Measurements from ENCODE around the gene TSPAN15.
"Not testable (repeated sequence)": the region's sequence is repeated elsewhere in the genome, so short reads cannot be mapped to it uniquely, and the experiment has no call there.

TSPAN15 gene

DNA sequence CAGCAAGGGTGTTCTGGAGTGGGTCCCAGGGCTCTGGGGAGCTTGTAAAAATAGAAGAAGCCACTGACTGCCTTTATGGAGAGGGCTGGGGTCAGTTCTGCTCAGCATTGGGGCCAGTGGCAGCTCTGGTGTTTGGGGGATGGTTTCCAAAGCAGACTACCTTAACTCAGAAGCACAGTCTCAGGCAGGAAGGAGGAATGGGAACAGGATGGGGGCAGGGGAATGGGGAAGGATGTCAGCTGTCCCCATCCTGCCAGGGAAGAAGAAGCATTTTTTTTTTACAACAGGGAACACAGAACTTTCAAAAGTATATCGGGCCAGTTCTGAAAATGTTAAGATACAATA lies 28.8 kb downstream of the TSPAN15 start:
- TF ChIP-seq, protein P1, sequence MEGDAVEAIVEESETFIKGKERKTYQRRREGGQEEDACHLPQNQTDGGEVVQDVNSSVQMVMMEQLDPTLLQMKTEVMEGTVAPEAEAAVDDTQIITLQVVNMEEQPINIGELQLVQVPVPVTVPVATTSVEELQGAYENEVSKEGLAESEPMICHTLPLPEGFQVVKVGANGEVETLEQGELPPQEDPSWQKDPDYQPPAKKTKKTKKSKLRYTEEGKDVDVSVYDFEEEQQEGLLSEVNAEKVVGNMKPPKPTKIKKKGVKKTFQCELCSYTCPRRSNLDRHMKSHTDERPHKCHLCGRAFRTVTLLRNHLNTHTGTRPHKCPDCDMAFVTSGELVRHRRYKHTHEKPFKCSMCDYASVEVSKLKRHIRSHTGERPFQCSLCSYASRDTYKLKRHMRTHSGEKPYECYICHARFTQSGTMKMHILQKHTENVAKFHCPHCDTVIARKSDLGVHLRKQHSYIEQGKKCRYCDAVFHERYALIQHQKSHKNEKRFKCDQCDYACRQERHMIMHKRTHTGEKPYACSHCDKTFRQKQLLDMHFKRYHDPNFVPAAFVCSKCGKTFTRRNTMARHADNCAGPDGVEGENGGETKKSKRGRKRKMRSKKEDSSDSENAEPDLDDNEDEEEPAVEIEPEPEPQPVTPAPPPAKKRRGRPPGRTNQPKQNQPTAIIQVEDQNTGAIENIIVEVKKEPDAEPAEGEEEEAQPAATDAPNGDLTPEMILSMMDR (IDR thresholded peaks at IDR 0.05; ENCODE audit: low read depth, low read length, missing control alignments), result no peak
- H3K4me3 ChIP-seq (ENCODE audit: low read depth, low read length), result no peak overlapping the region
- DNase-seq (ENCODE audit: low read depth), result no peak
- in situ Hi-C loops (cut with HindIII; ENCODE audit: low sequenced_read_pairs), result no loop called here

DNA sequence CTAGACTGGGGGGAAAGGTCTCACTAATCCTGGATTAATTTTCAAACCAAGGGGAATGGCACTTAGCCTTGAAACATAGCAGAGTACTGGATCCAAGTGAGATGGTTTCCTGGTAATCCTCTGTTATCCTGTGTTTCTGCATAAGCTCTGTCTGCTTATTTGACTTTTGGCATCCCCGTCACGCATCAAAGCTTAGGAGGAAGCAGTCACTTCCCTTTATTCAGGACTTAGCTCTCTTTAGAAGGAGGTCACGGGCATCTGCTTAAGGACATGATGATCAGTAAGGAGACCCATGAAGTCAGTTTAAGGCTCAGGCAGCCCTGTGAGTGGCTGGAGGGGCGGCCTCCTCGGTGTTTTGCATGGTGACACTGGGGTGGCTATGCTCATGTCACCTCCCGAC lies 30.0 kb downstream of the TSPAN15 start:
- DNase-seq (ENCODE audit: low read depth), result no peak
- in situ Hi-C loops (cut with HindIII; ENCODE audit: low sequenced_read_pairs), result no loop called here
- no peak overlapping the region for H3K4me3 ChIP-seq (ENCODE audit: low read depth, low read length)
- TF ChIP-seq, protein P1 (IDR thresholded peaks at IDR 0.05; ENCODE audit: low read depth, low read length, missing control alignments), result no peak

DNA sequence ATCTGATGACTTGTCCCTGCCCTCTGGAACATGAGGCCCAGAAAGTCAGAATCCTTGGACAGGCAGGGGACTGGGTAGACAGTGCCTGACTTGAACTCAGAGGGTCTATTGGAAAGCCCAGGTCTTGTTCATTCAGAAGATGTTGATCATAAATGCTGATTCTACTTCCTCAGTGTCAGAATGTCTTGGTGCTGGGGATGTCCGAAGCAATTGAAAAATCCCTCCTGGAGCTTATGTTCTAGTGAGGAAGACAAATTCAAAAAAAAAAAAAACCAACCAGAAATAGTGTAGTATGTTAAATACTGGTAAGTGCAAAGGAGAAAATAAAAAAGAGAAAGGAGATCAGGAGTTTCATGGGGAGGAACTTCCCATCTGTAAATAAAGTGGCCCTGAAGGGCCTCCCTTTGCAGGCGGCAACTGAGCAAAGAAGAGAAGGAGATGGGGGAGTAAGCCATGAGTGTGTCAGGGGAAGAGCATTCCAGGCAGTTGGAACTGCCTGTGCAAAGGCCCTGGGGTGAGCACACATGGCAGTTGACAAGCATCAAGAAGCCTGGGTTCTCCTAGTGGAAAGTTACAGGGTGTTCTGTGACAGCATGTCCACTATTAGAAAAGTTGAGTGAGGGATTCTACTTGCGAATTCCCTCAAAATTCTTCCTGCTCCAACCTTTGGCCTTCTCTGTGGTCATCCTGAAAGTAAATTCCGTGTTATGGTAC lies 30.7 kb downstream of the TSPAN15 start:
- H3K4me3 ChIP-seq (ENCODE audit: low read depth, low read length), result no peak overlapping the region
- no peak for DNase-seq (ENCODE audit: low read depth)
- TF ChIP-seq, protein P1 (IDR thresholded peaks at IDR 0.05; ENCODE audit: low read depth, low read length, missing control alignments), result no peak
- in situ Hi-C loops (cut with HindIII; ENCODE audit: low sequenced_read_pairs), result no loop called here

DNA sequence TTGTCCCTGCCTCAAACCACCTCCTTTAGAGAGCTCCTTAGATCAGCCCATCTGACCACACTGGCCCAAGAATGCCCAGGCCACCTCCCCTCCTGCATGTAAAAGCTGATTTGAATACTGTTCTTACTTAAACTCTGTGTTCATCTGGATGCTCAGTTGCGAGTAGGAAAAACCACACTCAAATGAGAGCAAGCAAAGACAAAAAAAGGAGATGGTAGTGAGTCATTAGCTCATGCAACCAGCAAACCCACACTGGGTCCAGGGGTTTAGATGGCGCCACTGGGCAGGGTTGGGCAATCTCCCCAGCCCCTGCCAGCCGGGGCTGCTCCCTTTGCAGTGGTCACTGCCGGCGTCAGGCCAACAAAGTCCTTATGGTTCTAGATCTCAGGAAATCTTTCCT lies 32.7 kb downstream of the TSPAN15 start:
- no peak for DNase-seq (ENCODE audit: low read depth)
- in situ Hi-C loops (cut with HindIII; ENCODE audit: low sequenced_read_pairs), result no loop called here
- no peak overlapping the region for H3K4me3 ChIP-seq (ENCODE audit: low read depth, low read length)
- TF ChIP-seq, protein P1 (IDR thresholded peaks at IDR 0.05; ENCODE audit: low read depth, low read length, missing control alignments), result no peak

DNA sequence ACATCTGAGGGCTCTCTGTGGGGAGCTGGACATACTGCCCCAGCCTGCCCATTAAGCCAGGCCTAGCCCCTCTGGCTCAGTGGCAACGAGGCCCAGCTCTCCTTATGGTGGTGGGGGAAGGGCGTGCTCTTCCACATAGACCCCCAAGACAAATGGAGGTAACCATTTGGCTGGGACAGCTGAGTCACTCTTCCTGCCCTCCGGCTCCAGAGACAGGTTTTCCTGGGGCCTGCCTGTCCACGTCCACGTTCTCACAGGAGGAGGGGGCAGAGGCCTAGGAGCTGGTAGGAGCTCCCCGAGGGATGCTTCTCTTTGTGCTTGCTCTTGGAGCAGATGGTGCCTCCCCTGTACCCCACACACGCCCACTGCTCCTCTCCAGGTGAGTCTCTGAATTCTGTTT lies 33.5 kb downstream of the TSPAN15 start:
- no peak for DNase-seq (ENCODE audit: low read depth)
- no peak overlapping the region for H3K4me3 ChIP-seq (ENCODE audit: low read depth, low read length)
- in situ Hi-C loops (cut with HindIII; ENCODE audit: low sequenced_read_pairs), result no loop called here
- TF ChIP-seq, protein P1 (IDR thresholded peaks at IDR 0.05; ENCODE audit: low read depth, low read length, missing control alignments), result no peak

DNA sequence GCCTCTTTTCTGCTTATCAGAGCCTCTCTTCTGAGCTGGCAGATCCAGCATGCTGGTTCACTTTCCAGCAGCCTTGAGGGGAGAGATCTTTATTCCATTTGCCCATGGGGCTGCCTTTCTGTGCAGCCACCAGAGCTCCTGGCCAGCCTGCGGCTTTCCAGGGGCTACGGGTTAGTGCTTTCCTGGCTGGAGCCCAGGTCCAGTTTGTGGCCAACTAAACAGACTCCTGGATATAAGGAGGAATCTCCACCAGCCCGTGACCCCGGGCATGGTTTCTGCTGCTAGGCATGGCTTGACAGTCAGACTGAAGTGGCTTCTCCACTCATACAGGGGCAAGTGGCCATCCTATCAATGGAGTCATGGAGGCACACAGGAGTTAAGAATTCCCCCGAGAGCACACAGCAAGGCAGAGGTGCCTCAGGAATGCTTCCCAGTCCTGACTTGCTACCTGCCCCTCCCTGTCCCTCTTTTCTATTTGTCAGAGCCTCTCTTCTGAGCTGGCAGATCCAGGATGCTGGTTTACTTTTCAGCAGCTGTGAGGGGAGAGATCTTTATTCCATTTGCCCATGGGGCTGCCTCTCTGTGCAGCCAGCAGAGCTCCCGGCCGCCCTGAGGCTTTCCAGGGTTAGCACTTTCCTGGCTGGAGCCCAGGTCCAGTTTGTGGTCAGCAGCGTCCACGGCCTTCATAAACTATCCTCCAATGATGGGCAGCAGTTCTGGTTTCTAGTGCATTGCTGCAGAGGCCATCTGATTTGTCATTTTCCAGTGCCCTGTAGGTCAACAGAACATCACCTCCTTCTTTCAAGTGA lies 35.9 kb downstream of the TSPAN15 start:
- DNase-seq (ENCODE audit: low read depth), result no peak

DNA sequence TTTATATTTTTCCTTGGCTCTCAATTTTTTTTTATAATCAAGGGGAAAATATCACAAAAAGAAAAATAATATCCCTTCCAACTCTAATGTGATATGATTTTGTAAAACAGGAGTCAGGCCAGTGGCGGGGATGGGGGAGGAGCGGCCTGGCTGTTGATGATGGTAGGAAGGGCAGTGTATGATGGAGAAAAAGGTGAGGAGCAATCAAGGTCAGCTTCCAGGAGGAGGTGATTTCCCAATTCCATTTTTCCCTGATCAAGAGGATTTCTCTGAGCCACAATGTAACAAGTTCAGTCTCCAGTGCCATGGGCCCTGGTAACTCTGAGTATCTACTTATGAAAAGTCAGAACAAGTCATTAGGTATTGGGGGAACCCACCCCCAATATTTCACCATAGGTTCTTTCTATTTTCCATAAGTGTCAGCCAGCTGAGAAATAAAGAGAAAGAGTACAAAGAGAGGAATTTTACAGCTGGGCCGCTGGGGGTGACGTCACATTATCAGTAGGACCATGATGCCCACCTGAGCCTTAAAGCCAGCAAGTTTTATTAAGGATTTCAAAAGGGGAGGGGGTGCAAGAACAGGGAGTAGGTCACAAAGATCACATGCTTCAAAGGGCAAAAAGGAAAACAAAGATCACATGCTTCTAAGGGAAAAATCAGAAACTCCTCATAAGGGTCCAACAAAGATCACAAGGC lies 37.0 kb downstream of the TSPAN15 start:
- in situ Hi-C loops (cut with HindIII; ENCODE audit: low sequenced_read_pairs); DNase-seq (ENCODE audit: low read depth); H3K4me3 ChIP-seq (ENCODE audit: low read depth, low read length): not testable (repeated sequence)

More for the DNA sequence above, 35.9 kb downstream of the TSPAN15 start:
- H3K4me3 ChIP-seq (ENCODE audit: low read depth, low read length), result no peak overlapping the region
- TF ChIP-seq, protein P1 (IDR thresholded peaks at IDR 0.05; ENCODE audit: low read depth, low read length, missing control alignments), result no peak
- in situ Hi-C loops (cut with HindIII; ENCODE audit: low sequenced_read_pairs), result no loop called here

DNA sequence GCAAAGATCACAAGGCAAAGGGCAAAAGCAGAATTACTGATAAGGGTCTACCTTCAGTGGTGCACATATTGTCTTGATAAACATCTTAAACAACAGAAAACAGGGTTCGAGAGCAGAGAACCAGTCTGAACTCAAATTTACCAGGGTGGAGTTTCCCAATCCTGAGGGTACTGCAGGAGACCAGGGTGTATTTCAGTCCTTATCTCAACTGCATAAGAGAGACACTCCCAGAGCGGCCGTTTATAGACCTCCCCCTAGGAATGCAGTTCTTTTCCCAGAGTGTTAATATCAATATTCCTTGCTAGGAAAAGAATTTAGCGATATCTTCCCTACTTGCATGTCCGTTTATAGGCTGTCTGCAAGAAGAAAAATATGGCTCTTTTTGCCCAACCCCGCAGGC lies 37.6 kb downstream of the TSPAN15 start:
- DNase-seq (ENCODE audit: low read depth); H3K4me3 ChIP-seq (ENCODE audit: low read depth, low read length); in situ Hi-C loops (cut with HindIII; ENCODE audit: low sequenced_read_pairs): not testable (repeated sequence)

All from astrocyte of the cerebellum (primary cell).